ENCODE data around the gene RPS27A.
"Not testable (repeated sequence)": the region's sequence is repeated elsewhere in the genome, so short reads cannot be mapped to it uniquely, and the experiment has no call there.

The RPS27A gene

GRCh38 chr2:55239656-55240222 is 7.3 kb downstream of the RPS27A start:
- no peak for DNase-seq

DNA sequence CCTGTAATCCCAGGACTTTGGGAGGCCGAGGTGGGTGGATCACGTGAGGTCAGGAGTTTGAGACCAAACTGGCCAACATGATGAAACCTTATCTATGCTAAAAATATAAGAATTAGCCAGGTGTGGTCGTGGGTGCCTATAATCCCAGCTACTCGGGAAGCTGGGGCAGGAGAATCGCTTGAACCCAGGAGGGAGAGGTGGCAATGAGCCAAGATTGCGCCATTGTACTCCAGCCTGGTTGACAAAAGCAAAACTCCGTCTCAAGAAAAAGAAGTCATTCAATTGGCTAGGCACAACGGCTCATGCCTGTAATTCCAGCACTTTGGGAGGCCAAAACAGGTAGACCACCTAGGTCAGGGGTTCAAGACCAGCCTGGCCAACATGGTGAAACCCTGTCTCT is 9.1 kb downstream of the RPS27A start:
- DNase-seq: not testable (repeated sequence)

DNA sequence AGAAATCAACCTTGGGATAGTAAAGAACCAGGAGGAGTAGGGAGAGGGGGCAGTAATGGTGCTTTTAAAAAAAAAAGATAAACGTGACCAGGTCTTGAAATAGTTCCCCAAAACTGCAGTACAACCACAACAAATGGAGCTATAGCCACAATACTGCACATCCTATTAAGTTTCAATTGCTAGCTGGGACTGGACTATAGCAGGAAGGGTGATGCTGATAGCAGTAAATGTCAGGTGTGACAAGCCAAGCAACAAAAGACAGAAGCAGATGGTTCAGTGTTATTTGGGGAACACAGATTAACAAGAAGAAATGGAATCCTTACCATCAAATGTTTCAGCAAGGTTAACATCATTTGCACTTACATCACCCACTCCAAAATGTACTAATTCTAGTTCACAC is 10.1 kb downstream of the RPS27A start:
- DNase-seq: no peak

DNA sequence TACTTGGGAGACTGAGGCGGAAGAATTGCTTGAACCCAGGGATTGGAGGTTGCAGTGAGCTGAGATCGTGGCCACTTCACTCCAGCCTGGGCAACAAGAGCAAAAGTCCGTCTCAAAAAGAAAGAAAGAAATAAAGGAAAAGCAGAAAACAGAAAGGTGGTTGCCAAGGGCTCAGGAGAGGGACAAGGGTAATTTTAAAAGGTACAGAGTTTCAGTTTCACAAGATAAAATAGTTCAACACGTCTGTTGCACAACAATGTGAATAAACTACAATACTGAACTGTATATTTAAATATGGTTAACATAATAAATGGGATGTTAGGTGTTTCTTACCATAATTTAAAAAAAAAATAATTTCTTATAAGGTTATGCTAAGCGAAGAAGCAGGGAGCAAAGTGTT is 12.9 kb downstream of the RPS27A start:
- no peak for DNase-seq

DNA sequence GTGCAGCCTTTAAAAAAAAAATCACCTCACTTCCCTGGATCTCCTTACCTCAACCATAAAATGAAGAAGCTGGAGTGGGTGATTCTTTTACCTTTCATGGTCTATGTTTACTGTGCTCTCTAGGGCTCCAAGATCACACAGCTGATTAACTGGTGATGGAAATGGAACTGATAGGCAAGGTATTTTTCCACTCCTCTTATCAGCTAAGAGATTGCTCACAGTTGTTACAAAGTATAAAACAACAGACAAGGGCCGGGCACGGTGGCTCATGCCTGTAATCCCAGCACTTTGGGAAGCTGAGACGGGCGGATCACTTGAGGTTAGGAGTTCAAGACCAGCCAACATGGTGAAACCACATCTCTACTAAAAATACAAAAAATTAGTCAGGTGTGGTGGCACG is 14.5 kb downstream of the RPS27A start:
- DNase-seq: no peak

- DNase-seq: no peak
These were observed 20.3 kb downstream of the RPS27A start for GRCh38 chr2:55252832-55253231.

GRCh38 chr2:55259586-55259985 is 27.1 kb downstream of the RPS27A start:
- DNase-seq: not testable (repeated sequence)

DNA sequence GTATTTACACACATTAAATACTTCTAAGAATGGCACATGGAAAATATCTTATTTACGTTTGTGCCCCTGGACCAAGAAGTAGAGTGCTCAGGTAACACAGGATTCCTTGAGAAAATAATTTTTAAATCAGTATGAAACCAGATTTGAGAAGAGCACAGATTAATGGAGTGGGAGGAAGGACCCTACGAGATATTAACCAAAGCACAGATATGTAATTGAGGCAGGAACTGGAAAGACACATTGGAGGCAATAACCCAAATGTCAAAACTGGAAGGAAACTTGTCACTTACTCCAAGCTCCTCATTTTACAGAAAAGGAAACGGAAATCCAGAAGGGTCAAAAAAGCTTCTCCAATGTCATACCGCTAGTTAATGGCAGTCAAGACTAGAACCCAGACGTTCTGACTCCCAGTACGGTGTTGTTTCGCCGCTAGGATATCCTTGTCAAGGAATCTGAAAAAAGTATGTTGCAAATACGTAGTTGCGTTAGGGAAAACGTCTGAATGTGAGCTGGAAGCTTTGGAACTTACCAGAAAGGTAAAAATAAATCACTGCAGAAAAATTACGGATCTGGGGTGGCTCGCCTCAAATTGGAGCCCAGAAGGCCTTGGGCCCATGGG is 35.9 kb downstream of the RPS27A start:
- DNase-seq: no peak

- peak; percentile 74 for DNase-seq
These were observed 36.6 kb downstream of the RPS27A start, which contains the start of gene MTIF2 for GRCh38 chr2:55268907-55269644. MTIF2 (minus strand) TSS chr2:55269231; CDS start chr2:55263858, 5,373 bp downstream.

DNA sequence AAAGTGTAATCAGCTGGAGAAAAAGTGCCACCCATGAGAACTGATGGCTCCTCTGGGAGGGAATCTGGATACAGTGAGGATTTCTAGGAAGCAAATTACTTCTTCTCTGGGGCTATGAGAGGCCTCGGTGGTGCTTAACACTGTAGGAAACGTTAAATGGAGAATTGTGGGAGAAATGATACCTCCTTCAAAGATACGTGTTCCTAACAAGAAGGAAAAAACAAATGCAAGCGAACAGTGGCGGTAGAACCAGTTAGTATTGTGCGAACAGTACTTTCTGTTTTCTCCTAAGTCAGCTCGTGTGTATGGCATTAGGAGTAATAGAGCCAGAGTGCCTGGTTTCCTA is 37.1 kb downstream of the RPS27A start:
- DNase-seq: no peak

- not testable (repeated sequence) for DNase-seq
These were observed 41.9 kb downstream of the RPS27A start for GRCh38 chr2:55274346-55274745.

GRCh38 chr2:55277310-55277709 is 44.8 kb downstream of the RPS27A start:
- DNase-seq: no peak

- not testable (repeated sequence) for DNase-seq
These were observed 46.8 kb downstream of the RPS27A start for GRCh38 chr2:55279214-55279835.

GRCh38 chr2:55279859-55280424 is 47.5 kb downstream of the RPS27A start:
- DNase-seq: not testable (repeated sequence)

- not testable (repeated sequence) for DNase-seq
These were observed 48.5 kb downstream of the RPS27A start for GRCh38 chr2:55280851-55281546.

GRCh38 chr2:55282110-55282917 is 49.8 kb downstream of the RPS27A start:
- no peak for DNase-seq

DNA sequence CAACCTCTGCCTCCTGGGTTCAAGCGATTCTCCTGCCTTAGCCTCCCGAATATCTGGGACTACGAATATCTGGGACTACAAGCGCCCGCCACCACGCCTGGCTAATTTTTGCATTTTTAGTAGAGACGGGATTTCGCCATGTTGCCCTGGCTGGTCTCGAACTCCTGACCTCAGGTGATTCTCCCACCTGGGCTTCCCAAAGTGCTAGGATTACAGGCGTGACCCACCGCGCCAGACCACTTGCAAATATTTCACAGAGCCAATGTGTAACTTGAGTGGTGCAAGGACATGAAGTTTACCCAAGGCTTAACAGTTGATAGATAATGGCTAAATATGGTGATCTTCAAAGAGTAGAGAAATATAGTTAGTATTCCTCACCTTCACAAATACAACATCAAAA is 50.6 kb downstream of the RPS27A start:
- no peak for DNase-seq

Measured in NCI-H1048 (cell line).